ENCODE results near the gene MMD2. TPM values are rescaled to one million over a fixed set of nuclear protein-coding genes. Genes with fewer than 3 reads are reported as not detected.

MMD2 gene
- total RNA-seq, 2 donors from 2014 or later = not detected

DNA sequence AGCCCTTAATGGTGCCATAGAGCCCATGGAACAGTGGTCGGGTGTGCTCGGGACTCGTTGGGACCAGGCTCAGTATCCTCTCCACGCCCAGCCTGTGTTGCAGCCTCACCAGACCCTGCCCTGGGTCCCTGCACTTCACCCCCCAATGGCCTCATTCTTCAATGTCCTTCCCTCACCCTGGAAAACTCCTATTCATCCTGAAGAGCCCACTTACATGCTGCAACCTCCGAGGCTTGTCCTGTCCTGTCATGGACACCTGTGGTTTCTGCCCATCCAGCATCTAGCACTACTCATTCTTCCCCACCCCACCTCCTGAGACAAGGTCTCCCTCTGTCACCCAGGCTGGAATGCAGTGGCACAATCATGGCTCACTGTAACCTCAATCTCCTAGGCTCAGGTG lies 7.7 kb downstream of the MMD2 start:
- Histone ChIP-seq H3K27me3 (peaks cover 4% of the 10 kb centered on the region), H3K27ac (no peak overlapping the region), H3K36me3 (no peaks in the 10 kb centered on the region), H3K4me1 (no peaks in the 10 kb centered on the region), H3K9me3 (no peaks in the 10 kb centered on the region), H3K4me3 (no peak overlapping the region), H3K9ac (ENCODE audit: low read depth in 2 of 2, low read length in 2 of 2) (no peak overlapping the region)
- no peak for DNase-seq
- intact Hi-C loops (cut with DNase I) = no loop called here
- TF ChIP-seq, protein P1, sequence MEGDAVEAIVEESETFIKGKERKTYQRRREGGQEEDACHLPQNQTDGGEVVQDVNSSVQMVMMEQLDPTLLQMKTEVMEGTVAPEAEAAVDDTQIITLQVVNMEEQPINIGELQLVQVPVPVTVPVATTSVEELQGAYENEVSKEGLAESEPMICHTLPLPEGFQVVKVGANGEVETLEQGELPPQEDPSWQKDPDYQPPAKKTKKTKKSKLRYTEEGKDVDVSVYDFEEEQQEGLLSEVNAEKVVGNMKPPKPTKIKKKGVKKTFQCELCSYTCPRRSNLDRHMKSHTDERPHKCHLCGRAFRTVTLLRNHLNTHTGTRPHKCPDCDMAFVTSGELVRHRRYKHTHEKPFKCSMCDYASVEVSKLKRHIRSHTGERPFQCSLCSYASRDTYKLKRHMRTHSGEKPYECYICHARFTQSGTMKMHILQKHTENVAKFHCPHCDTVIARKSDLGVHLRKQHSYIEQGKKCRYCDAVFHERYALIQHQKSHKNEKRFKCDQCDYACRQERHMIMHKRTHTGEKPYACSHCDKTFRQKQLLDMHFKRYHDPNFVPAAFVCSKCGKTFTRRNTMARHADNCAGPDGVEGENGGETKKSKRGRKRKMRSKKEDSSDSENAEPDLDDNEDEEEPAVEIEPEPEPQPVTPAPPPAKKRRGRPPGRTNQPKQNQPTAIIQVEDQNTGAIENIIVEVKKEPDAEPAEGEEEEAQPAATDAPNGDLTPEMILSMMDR (IDR thresholded peaks at IDR 0.05) = no peak

DNA sequence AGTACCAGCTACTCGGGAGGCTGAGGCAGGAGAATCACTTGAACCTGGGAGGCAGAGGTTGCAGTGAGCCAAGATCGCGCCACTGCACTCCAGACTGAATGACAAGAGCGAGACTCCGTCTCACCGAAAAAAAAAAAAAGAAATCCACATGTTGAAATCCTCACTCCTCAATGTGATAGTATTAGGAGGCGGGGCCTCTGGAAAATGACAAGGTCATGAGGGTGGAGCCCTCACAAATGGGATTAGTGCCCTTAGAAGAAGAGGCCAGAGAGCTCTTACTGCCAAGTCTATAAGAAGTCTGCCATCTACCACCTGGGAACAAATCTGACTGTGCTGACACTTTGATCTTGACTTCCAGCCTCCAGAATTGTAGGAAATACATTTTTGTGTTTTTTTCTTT lies 10.6 kb downstream of the MMD2 start:
- TF ChIP-seq, protein P1 (IDR thresholded peaks at IDR 0.05) = no peak
- Histone ChIP-seq H3K27me3 (no peaks in the 10 kb centered on the region), H3K27ac (no peak overlapping the region), H3K4me3 (no peak overlapping the region), H3K36me3 (no peaks in the 10 kb centered on the region), H3K9ac (ENCODE audit: low read depth in 2 of 2, low read length in 2 of 2) (no peak overlapping the region), H3K4me1 (no peaks in the 10 kb centered on the region), H3K9me3 (no peaks in the 10 kb centered on the region)
- intact Hi-C loops (cut with DNase I) = no loop called here
- DNase-seq = no peak

DNA sequence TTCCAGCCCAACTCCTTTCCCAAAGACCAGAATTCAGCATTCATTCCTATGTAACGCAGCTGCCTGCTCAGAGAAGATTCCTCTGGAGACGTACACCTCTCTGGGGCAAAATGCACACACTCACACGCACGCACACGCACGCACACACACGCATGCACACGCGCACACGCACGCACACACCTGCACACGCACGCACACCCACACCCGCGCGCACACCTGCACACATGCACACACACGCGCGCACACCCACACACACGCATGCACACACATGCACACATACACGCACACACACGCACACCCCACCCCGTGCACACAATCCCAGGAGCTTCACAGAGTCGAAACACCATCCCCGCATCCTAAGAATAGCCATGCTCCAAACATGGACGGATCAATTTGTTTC lies 13.0 kb downstream of the MMD2 start:
- Histone ChIP-seq H3K4me1 (no peaks in the 10 kb centered on the region), H3K36me3 (no peaks in the 10 kb centered on the region), H3K9me3 (no peaks in the 10 kb centered on the region), H3K4me3 (no peak overlapping the region), H3K9ac (ENCODE audit: low read depth in 2 of 2, low read length in 2 of 2) (no peak overlapping the region), H3K27ac (no peak overlapping the region), H3K27me3 (no peaks in the 10 kb centered on the region)
- DNase-seq = no peak
- intact Hi-C loops (cut with DNase I) = no loop called here
- TF ChIP-seq, protein P1 (IDR thresholded peaks at IDR 0.05) = no peak

DNA sequence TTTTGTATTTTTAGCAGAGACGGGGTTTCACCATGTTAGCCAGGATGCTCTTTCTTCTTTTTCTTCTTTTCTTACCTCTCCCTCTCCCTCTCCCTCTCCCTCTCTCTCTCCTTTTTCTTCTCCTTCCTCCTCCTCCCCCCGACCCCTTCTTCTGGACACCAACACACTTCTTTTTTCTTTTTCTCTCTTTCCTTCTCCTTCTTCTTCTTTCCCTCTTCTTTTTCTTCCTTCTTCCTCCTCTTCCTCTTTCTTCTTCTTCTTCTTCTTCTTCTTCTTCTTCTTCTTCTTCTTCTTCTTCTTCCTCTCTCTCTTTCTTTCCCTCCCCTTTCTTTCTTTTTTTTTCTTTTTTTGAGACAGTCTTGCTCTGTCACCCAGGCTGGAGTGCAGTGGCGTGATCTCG lies 14.0 kb downstream of the MMD2 start:
- Histone ChIP-seq H3K9me3 (no peaks in the 10 kb centered on the region), H3K9ac (ENCODE audit: low read depth in 2 of 2, low read length in 2 of 2) (no peak overlapping the region), H3K27ac (no peak overlapping the region), H3K27me3 (no peaks in the 10 kb centered on the region), H3K36me3 (no peaks in the 10 kb centered on the region), H3K4me3 (no peak overlapping the region), H3K4me1 (no peaks in the 10 kb centered on the region)
- TF ChIP-seq, protein P1 (IDR thresholded peaks at IDR 0.05) = no peak
- intact Hi-C loops (cut with DNase I) = no loop called here
- DNase-seq = no peak

DNA sequence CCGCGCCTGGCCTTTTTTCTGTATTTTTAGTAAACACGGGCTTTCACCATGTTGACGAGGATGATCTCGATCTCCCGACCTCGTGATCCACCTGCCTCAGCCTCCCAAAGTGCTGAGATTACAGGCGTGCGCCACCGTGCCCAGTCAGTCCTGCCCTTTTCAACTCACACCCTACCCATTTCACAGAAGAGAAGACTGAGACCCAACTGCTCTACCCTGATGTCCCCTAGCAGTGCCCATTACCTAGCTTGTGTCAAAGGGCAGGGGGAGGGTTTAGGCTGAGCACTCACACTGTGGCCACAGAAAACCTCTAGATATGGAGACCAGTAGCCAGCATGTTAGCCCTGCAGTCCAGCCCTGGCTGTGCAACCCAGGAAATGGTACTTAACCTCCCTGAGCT lies 15.7 kb downstream of the MMD2 start:
- TF ChIP-seq, protein P1 (IDR thresholded peaks at IDR 0.05) = no peak
- Histone ChIP-seq H3K9me3 (no peaks in the 10 kb centered on the region), H3K4me1 (no peaks in the 10 kb centered on the region), H3K27ac (no peak overlapping the region), H3K36me3 (no peaks in the 10 kb centered on the region), H3K9ac (ENCODE audit: low read depth in 2 of 2, low read length in 2 of 2) (no peak overlapping the region), H3K4me3 (no peak overlapping the region), H3K27me3 (no peaks in the 10 kb centered on the region)
- DNase-seq = no peak
- intact Hi-C loops (cut with DNase I) = no loop called here
